ENCODE data around the gene SERP2.

The SERP2 gene

GRCh38 chr13:44334751-44335150 lies 38.9 kb upstream of the SERP2 start:
- TF ChIP-seq, protein P1, sequence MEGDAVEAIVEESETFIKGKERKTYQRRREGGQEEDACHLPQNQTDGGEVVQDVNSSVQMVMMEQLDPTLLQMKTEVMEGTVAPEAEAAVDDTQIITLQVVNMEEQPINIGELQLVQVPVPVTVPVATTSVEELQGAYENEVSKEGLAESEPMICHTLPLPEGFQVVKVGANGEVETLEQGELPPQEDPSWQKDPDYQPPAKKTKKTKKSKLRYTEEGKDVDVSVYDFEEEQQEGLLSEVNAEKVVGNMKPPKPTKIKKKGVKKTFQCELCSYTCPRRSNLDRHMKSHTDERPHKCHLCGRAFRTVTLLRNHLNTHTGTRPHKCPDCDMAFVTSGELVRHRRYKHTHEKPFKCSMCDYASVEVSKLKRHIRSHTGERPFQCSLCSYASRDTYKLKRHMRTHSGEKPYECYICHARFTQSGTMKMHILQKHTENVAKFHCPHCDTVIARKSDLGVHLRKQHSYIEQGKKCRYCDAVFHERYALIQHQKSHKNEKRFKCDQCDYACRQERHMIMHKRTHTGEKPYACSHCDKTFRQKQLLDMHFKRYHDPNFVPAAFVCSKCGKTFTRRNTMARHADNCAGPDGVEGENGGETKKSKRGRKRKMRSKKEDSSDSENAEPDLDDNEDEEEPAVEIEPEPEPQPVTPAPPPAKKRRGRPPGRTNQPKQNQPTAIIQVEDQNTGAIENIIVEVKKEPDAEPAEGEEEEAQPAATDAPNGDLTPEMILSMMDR (conservative IDR thresholded peaks at IDR 0.05), result no peak
- H3K27ac ChIP-seq, result no peak overlapping the region

- H3K27ac ChIP-seq, result no peak overlapping the region
Measured at GRCh38 chr13:44336934-44337333, 36.7 kb upstream of the SERP2 start.

GRCh38 chr13:44337581-44337980 lies 36.0 kb upstream of the SERP2 start:
- TF ChIP-seq, protein P1 (conservative IDR thresholded peaks at IDR 0.05), result no peak
- H3K27ac ChIP-seq, result no peak overlapping the region

More at GRCh38 chr13:44336934-44337333, 36.7 kb upstream of the SERP2 start:
- TF ChIP-seq, protein P1 (conservative IDR thresholded peaks at IDR 0.05), result no peak

DNA sequence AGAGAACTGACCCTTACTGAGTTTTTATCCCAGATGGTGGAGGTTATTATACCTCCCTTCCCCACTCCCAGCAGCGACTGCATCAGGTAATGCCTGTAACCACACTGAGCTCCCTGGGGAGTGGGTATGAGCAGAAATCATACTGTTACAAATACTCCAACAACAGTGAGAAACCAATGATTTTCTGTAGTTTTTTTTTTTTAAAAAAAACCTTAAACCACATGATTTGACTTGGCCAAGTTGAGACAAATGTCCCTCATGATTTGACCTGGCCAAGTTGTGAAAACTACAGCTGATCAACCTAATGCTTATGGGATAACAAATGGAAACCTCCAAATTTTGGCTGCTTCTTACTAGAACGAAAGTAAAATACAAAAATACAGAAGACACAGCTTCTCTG lies 33.1 kb upstream of the SERP2 start:
- TF ChIP-seq, protein P1 (conservative IDR thresholded peaks at IDR 0.05), result no peak
- H3K27ac ChIP-seq, result no peak overlapping the region

GRCh38 chr13:44342741-44343140 lies 30.9 kb upstream of the SERP2 start:
- TF ChIP-seq, protein P1 (conservative IDR thresholded peaks at IDR 0.05), result no peak
- no peak overlapping the region for H3K27ac ChIP-seq

DNA sequence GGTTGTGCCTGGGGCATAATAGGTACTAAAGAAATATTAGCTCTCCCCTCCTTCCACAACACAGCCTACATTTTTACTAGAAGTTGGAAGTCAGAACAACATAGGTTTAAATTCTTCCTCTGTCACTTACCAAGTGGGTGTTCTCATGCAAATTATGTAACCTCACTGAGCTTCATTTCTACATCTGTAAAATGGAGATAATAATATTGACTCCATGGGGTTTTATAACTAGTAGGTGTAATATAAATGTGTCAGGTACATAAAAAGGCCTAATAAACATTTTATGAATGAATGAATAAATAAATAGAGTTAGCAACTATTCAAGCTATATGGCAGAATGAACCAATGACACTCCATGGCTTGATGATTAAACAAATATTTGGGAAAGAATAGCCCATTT lies 27.1 kb upstream of the SERP2 start:
- H3K27ac ChIP-seq, result no peak overlapping the region
- TF ChIP-seq, protein P1 (conservative IDR thresholded peaks at IDR 0.05), result no peak

- TF ChIP-seq, protein P1 (conservative IDR thresholded peaks at IDR 0.05), result no peak
- no peak overlapping the region for H3K27ac ChIP-seq
Measured at GRCh38 chr13:44347301-44347700, 26.3 kb upstream of the SERP2 start.

GRCh38 chr13:44347949-44348348 lies 25.7 kb upstream of the SERP2 start:
- TF ChIP-seq, protein P1 (conservative IDR thresholded peaks at IDR 0.05), result no peak
- no peak overlapping the region for H3K27ac ChIP-seq

Data from VCaP (cell line).